WTC11 (cell line): ENCODE measurements around the gene ISCU. TPM values are rescaled to one million over a fixed set of nuclear protein-coding genes. Genes with fewer than 3 reads are reported as not detected.
"Not testable (repeated sequence)": the region's sequence is repeated elsewhere in the genome, so short reads cannot be mapped to it uniquely, and the experiment has no call there.

Experiments used
- ATAC-seq: fragments of 200-7000 bp; cut with Tn5 transposase; 2 replicates; pipeline ENCODE4 v1.10.0; 2021; ENCODE audit warnings: mild to moderate bottlenecking, moderate library complexity
- CTCF ChIA-PET: fragments of 300-600 bp; sonication (Branson Sonifier 250); formaldehyde crosslinking; loops from one replicate; lab custom pipeline; 2021; ENCODE audit warnings: antibody characterized with exemption; lab: Charles Lee
- POLR2A ChIA-PET: fragments of 350-600 bp; sonication (Branson Sonifier 250); formaldehyde crosslinking; loops from one replicate; lab custom pipeline; 2021; ENCODE audit warnings: antibody characterized with exemption; lab: Charles Lee
- DNase-seq: peaks from one replicate; pipeline ENCODE4 v3.0.0; 2021; ENCODE audit warnings: low spot score
- H3K27ac Mint-ChIP-seq: 2 replicates; pipeline ENCODE4 v1.8.0; 2021; ENCODE audit warnings: mixed read lengths
- H3K27me3 Mint-ChIP-seq: 2 replicates; pipeline ENCODE4 v1.8.0; 2021; ENCODE audit warnings: low read depth, mild to moderate bottlenecking, moderate library complexity, mixed read lengths
- H3K36me3 Mint-ChIP-seq: 2 replicates; pipeline ENCODE4 v1.8.0; 2021; ENCODE audit warnings: mixed read lengths
- H3K4me1 Mint-ChIP-seq: 2 replicates; pipeline ENCODE4 v1.8.0; 2022; ENCODE audit warnings: mixed read lengths
- H3K4me3 Mint-ChIP-seq: 2 replicates; pipeline ENCODE4 v1.8.0; 2021; ENCODE audit warnings: mild to moderate bottlenecking, moderate library complexity, mixed read lengths
- H3K9me3 Mint-ChIP-seq: 2 replicates; pipeline ENCODE4 v1.8.0; 2021; ENCODE audit warnings: mixed read lengths
- AFF4 ChIP-seq: sonication (generic); formaldehyde crosslinking; IDR thresholded peaks from 2 replicates; pipeline ENCODE4 v1.8.1; 2023; ENCODE audit warnings: mild to moderate bottlenecking, missing genetic modification reagents, borderline replicate concordance
- ATF1 ChIP-seq: sonication (generic); formaldehyde crosslinking; IDR thresholded peaks from 2 replicates; pipeline ENCODE4 v1.8.1; 2023; ENCODE audit warnings: mild to moderate bottlenecking, moderate library complexity, missing genetic modification reagents
- ATF6 ChIP-seq: sonication (generic); formaldehyde crosslinking; IDR thresholded peaks from 2 replicates; pipeline ENCODE4 v1.8.1; 2023; ENCODE audit warnings: mild to moderate bottlenecking, missing genetic modification reagents
- CTCF ChIP-seq: fragments of 200-600 bp; IDR thresholded peaks from 2 replicates; pipeline ENCODE4 v1.8.0; 2022; ENCODE audit warnings: antibody characterized with exemption
- E2F5 ChIP-seq: sonication (generic); formaldehyde crosslinking; IDR thresholded peaks from 2 replicates; pipeline ENCODE4 v1.8.1; 2022; ENCODE audit warnings: mild to moderate bottlenecking, moderate library complexity, missing genetic modification reagents
- FOXP1 ChIP-seq: sonication (generic); formaldehyde crosslinking; IDR thresholded peaks from 2 replicates; pipeline ENCODE4 v1.8.0; 2022; ENCODE audit warnings: missing genetic modification reagents, mild to moderate bottlenecking, moderate library complexity, borderline replicate concordance
- FOXP4 ChIP-seq: sonication (generic); formaldehyde crosslinking; IDR thresholded peaks from 2 replicates; pipeline ENCODE4 v1.8.0; 2022; ENCODE audit warnings: mild to moderate bottlenecking, missing genetic modification reagents
- GABPB1 ChIP-seq: sonication (generic); formaldehyde crosslinking; IDR thresholded peaks from 2 replicates; pipeline ENCODE4 v1.8.1; 2023; ENCODE audit warnings: mild to moderate bottlenecking, missing genetic modification reagents
- GRHL2 ChIP-seq: fragments of 250-450 bp; sonication (Bioruptor Pico); IDR thresholded peaks from 2 replicates; pipeline ENCODE4 v1.8.0; 2022; ENCODE audit warnings: mild to moderate bottlenecking, moderate library complexity; ENCODE audit not compliant: insufficient replicate concordance, severe bottlenecking
- GTF2I ChIP-seq: fragments of 250-450 bp; sonication (Bioruptor Pico); conservative IDR thresholded peaks from 2 replicates; pipeline ENCODE4 v1.4.0; 2021; ENCODE audit warnings: mild to moderate bottlenecking
- HMGA2 ChIP-seq: fragments of 250-450 bp; sonication (Bioruptor Pico); IDR thresholded peaks from 2 replicates; pipeline ENCODE4 v1.4.0; 2021; ENCODE audit warnings: mild to moderate bottlenecking, moderate library complexity
- IRF2 ChIP-seq: sonication (generic); formaldehyde crosslinking; IDR thresholded peaks from 2 replicates; pipeline ENCODE4 v1.8.0; 2022; ENCODE audit warnings: low read depth, missing genetic modification reagents, borderline replicate concordance
- MXD4 ChIP-seq: fragments of 250-450 bp; sonication (Bioruptor Pico); IDR thresholded peaks from 2 replicates; pipeline ENCODE4 v1.8.0; 2021; ENCODE audit warnings: mild to moderate bottlenecking, moderate library complexity, borderline replicate concordance
- PRRX2 ChIP-seq: fragments of 250-450 bp; sonication (Bioruptor Pico); IDR thresholded peaks from 2 replicates; pipeline ENCODE4 v1.8.0; 2021; ENCODE audit warnings: mild to moderate bottlenecking
- TEAD1 ChIP-seq: sonication (generic); formaldehyde crosslinking; IDR thresholded peaks from 2 replicates; pipeline ENCODE4 v1.8.0; 2022; ENCODE audit warnings: mild to moderate bottlenecking, missing genetic modification reagents
- TP53 ChIP-seq: sonication (generic); formaldehyde crosslinking; IDR thresholded peaks from 2 replicates; pipeline ENCODE4 v1.8.1; 2023; ENCODE audit warnings: mild to moderate bottlenecking, missing genetic modification reagents
- ZMAT4 ChIP-seq: fragments of 250-450 bp; sonication (Bioruptor Pico); IDR thresholded peaks from 2 replicates; pipeline ENCODE4 v1.9.0; 2021; ENCODE audit warnings: mild to moderate bottlenecking
- total RNA-seq: library from RNA; stranded (reverse); gene quantifications from 3 replicates; pipeline ENCODE4 v1.2.3, GENCODE V29; 2021

The ISCU gene
- total RNA-seq, 1 experiment from 2014 or later: 85.9 TPM

GRCh38 chr12:108616941-108617858, 54.8 kb downstream of the ISCU start:
- DNase-seq (no peak), ATAC-seq (no peak)
- H3K4me3 Mint-ChIP-seq: no peak overlapping the region
- CTCF ChIA-PET: interaction anchor here (0.6 to 2.7 kb wide), 23 partner anchors 10 to 333 kb away, joined by 3 to 31 read pairs (median 4); partner anchors contain the start of genes ISCU and TMEM119
- H3K27ac Mint-ChIP-seq: peak overlapping the region; percentile 68; the same call in 1 of the 2 replicates
- TF ChIP-seq ATF1 (CRISPR knock-in tag): no peak
- no peak for TF ChIP-seq IRF2 (CRISPR knock-in tag)
- TF ChIP-seq FOXP1 (CRISPR knock-in tag): no peak
- no peak for TF ChIP-seq GRHL2
- TF ChIP-seq TP53: no peak
- TF ChIP-seq PRRX2 (CRISPR knock-in tag): no peak
- no peak for TF ChIP-seq TEAD1 (CRISPR knock-in tag)
- TF ChIP-seq AFF4 (CRISPR knock-in tag): no peak
- TF ChIP-seq GABPB1 (CRISPR knock-in tag): no peak
- TF ChIP-seq FOXP4 (CRISPR knock-in tag): no peak
- TF ChIP-seq ZMAT4 (CRISPR knock-in tag): no peak
- TF ChIP-seq GTF2I (CRISPR knock-in tag): no peak
- peaks cover 13% of the 10 kb centered on the region for H3K9me3 Mint-ChIP-seq
- peaks cover 41% of the 10 kb centered on the region for H3K4me1 Mint-ChIP-seq
- H3K36me3 Mint-ChIP-seq: no peaks in the 10 kb centered on the region
- no peaks in the 10 kb centered on the region; the same call in 1 of the 2 replicates for H3K27me3 Mint-ChIP-seq
- POLR2A ChIA-PET: interaction anchor here (0.5 to 1.2 kb wide), 3 partner anchors 55 to 209 kb away, joined by 3 to 8 read pairs (median 3); partner anchors contain the start of gene ISCU

GRCh38 chr12:108618079-108618952, 55.9 kb downstream of the ISCU start:
- POLR2A ChIA-PET: interaction anchor here (0.5 to 1.2 kb wide), 3 partner anchors 48 to 208 kb away, joined by 3 to 10 read pairs (median 8); partner anchors contain the start of gene ISCU
- ATAC-seq: peak; percentile 88
- H3K36me3 Mint-ChIP-seq: no peaks in the 10 kb centered on the region
- H3K9me3 Mint-ChIP-seq: peaks cover 17% of the 10 kb centered on the region
- no peak for TF ChIP-seq E2F5
- peak; percentile 98 for TF ChIP-seq CTCF
- no peak for TF ChIP-seq MXD4 (CRISPR knock-in tag)
- TF ChIP-seq HMGA2 (CRISPR knock-in tag): no peak
- no peak for TF ChIP-seq ATF6 (CRISPR knock-in tag)
- CTCF ChIA-PET: interaction anchor here (0.6 to 2.7 kb wide), 31 partner anchors 8 to 493 kb away, joined by 3 to 31 read pairs (median 4); partner anchors contain the start of genes ISCU, SART3, SELPLG and TMEM119
- no peak overlapping the region for H3K4me3 Mint-ChIP-seq
- H3K27me3 Mint-ChIP-seq: no peaks in the 10 kb centered on the region; the same call in 1 of the 2 replicates
- DNase-seq: peak; percentile 89
- peaks cover 38% of the 10 kb centered on the region for H3K4me1 Mint-ChIP-seq
- no peak overlapping the region for H3K27ac Mint-ChIP-seq

GRCh38 chr12:108618953-108619274, 56.5 kb downstream of the ISCU start:
- peaks cover 35% of the 10 kb centered on the region for H3K4me1 Mint-ChIP-seq
- not testable (repeated sequence) for H3K27ac Mint-ChIP-seq, H3K4me3 Mint-ChIP-seq, H3K36me3 Mint-ChIP-seq, DNase-seq, H3K27me3 Mint-ChIP-seq, ATAC-seq
- peaks cover 23% of the 10 kb centered on the region for H3K9me3 Mint-ChIP-seq
- POLR2A ChIA-PET: interaction anchor here (0.7 kb wide), 1 partner anchor 49 kb away, joined by 10 read pairs; no protein-coding TSS in a partner anchor
- CTCF ChIA-PET: interaction anchor here (0.6 to 2.7 kb wide), 18 partner anchors 8 to 490 kb away, joined by 3 to 31 read pairs (median 4); partner anchors contain the start of genes ISCU, SART3 and WSCD2
